ENCODE results near the gene FOXF1. TPM values are rescaled to one million over a fixed set of nuclear protein-coding genes. Genes with fewer than 3 reads are reported as not detected.

FOXF1 gene
- total and polyA plus RNA-seq, 4 donors, result 12.2 to 34.4 (median 19.1) TPM

DNA sequence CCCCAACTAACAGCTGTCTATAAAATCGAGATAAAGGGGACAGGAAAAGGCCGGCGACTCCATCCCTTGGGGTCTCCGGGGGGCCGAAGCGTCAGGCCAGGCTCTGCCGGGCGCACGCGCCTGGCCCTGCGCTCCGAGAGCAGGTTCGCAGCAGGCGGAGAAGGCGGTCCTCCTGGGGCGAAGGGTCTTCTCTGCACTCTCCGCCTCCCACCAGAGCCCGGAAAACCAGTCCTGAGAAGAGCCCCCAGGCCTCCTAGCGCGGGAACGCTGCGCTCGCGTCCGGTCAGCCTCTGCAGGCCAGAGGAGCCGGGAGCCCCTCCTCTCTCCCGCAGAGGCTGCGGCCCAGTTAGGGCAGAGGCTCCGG, 5.1 kb downstream of the FOXF1 start:
- Histone ChIP-seq H3K4me3 (peak overlapping the region; percentile 58), H3K27me3 (ENCODE audit: control insufficient read depth in 3 of 3, insufficient read depth in 3 of 3, low read length in 2 of 3) (peaks cover 3 to 43% (median 4%) of the 10 kb centered on the region in 3 donors), H3K27ac (ENCODE audit: low read depth in 1 of 2, low read length in 1 of 2) (peak overlapping the region in 1 of 2 donors; percentile 85), H3K9ac (ENCODE audit: insufficient read depth in 1 of 2, low read length in 2 of 2) (peak overlapping the region in 1 of 2 donors; percentile 87), H3K36me3 (ENCODE audit: control insufficient read depth in 4 of 4, insufficient read depth in 4 of 4, low read length in 4 of 4) (peaks cover 0 to 45% (median 1%) of the 10 kb centered on the region in 4 donors), H3K9me3 (ENCODE audit: control insufficient read depth in 4 of 4, insufficient read depth in 3 of 4, low read length in 3 of 4) (peaks cover 0 to 2% (median 0%) of the 10 kb centered on the region in 4 donors), H3K4me1 (ENCODE audit: control insufficient read depth in 5 of 5, insufficient read depth in 5 of 5, low read length in 5 of 5) (peaks cover 0 to 36% (median 0%) of the 10 kb centered on the region in 5 donors)
- WGBS, 2 donors, result 7 to 22% methylated on average over 27 to 29 of the region's 29 CpGs
- TF ChIP-seq CTCF (IDR thresholded peaks at IDR 0.05; ENCODE audit: control extremely low read depth, extremely low read depth), result no peak
- ATAC-seq (ENCODE audit: insufficient read depth, low FRiP score) (no peak), DNase-seq (peak; percentile 49 to 67 (median 61))

DNA sequence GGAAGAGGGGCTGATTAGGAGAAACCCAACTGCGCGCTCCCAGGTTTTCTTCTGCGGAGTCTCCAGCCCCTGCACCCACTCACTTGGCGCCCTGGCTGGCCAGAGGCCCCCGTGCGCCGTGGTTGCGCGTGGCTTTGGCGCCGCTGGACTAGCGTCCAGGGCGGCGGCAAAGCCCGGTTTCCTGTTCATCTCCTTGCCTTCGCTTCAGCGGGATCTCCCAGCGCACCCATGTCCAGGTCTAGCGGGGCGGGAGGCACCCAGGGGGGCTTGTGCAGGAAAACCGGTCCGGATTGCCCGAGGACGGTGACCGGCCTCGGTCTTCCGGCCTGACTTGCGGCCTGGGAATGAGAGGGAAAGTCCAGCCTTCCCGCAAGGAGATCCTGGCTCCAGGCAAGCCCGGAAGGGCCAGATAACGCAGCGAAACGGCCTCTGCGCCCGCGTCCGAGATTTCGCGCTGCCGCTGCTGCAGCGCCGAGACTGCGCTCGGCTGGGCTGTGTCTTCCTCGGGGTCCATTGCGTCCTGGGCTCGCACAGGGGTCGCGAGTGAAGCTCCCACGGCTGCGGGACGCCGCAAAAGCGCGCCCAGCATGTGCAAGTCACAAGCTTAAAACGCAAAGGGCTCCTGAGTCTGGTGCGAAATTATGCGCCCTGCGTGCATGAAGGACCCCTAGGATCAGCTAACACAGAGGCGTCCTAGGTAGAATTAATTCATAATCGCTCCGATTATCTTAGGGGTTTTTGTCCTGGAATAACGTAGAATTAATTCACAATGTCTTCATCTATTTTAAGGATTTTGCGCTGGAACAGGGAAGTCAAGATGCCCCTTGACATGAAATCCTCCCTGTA, 5.7 kb downstream of the FOXF1 start:
- Histone ChIP-seq H3K27me3 (ENCODE audit: control insufficient read depth in 3 of 3, insufficient read depth in 3 of 3, low read length in 2 of 3) (peaks cover 4 to 43% (median 4%) of the 10 kb centered on the region in 3 donors), H3K36me3 (ENCODE audit: control insufficient read depth in 4 of 4, insufficient read depth in 4 of 4, low read length in 4 of 4) (peaks cover 0 to 40% (median 1%) of the 10 kb centered on the region in 4 donors), H3K27ac (ENCODE audit: low read depth in 1 of 2, low read length in 1 of 2) (peak overlapping the region in 1 of 2 donors; percentile 85), H3K4me1 (ENCODE audit: control insufficient read depth in 5 of 5, insufficient read depth in 5 of 5, low read length in 5 of 5) (peaks cover 0 to 39% (median 0%) of the 10 kb centered on the region in 5 donors), H3K9ac (ENCODE audit: insufficient read depth in 1 of 2, low read length in 2 of 2) (no peak overlapping the region), H3K4me3 (peak overlapping the region; percentile 58), H3K9me3 (ENCODE audit: control insufficient read depth in 4 of 4, insufficient read depth in 3 of 4, low read length in 3 of 4) (peaks cover 0 to under 1% (median 0%) of the 10 kb centered on the region in 4 donors)
- DNase-seq (peak; percentile 46 to 63 (median 62)), ATAC-seq (ENCODE audit: insufficient read depth, low FRiP score) (no peak)
- 9 to 16% methylated on average over 64 of the region's 64 CpGs for whole genome bisulfite sequencing, 2 donors
- TF ChIP-seq CTCF (IDR thresholded peaks at IDR 0.05; ENCODE audit: control extremely low read depth, extremely low read depth), result no peak

DNA sequence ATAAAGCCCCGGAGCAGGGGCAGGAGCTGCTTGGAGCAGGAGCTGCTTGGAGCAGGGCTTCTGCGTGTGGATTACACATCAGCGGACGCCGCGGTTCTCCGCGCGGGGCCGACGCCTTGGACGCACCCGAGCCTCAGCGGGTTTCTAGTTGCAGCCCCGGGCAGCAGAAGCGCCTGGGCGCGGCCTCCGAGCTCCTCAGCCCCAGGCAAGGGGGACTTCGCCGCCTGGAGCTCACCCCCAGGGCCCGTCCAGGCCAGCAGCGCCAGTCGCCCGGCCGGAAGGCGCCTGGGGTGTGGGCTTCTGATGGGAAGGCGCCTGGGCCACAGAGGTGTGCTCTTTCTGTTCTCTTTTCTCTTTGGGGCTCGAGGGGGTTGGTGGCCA, 6.3 kb downstream of the FOXF1 start:
- H3K27me3 ChIP-seq (ENCODE audit: control insufficient read depth in 3 of 3, insufficient read depth in 3 of 3, low read length in 2 of 3), result peaks cover 4 to 41% (median 6%) of the 10 kb centered on the region in 3 donors
- DNase-seq (peak in 2 of 3 donors; percentile 59 to 76), ATAC-seq (ENCODE audit: insufficient read depth, low FRiP score) (no peak)
- H3K27ac ChIP-seq (ENCODE audit: low read depth in 1 of 2, low read length in 1 of 2), result peak overlapping the region in 1 of 2 donors; percentile 75
- H3K9me3 ChIP-seq (ENCODE audit: control insufficient read depth in 4 of 4, insufficient read depth in 3 of 4, low read length in 3 of 4), result no peaks in the 10 kb centered on the region
- 12 to 15% methylated on average over 29 of the region's 29 CpGs for WGBS, 2 donors
- no peak overlapping the region for H3K4me3 ChIP-seq
- TF ChIP-seq CTCF (IDR thresholded peaks at IDR 0.05; ENCODE audit: control extremely low read depth, extremely low read depth), result no peak
- peaks cover 0 to 34% (median 1%) of the 10 kb centered on the region in 4 donors for H3K36me3 ChIP-seq (ENCODE audit: control insufficient read depth in 4 of 4, insufficient read depth in 4 of 4, low read length in 4 of 4)
- H3K4me1 ChIP-seq (ENCODE audit: control insufficient read depth in 5 of 5, insufficient read depth in 5 of 5, low read length in 5 of 5), result peaks cover 0 to 39% (median 0%) of the 10 kb centered on the region in 5 donors
- H3K9ac ChIP-seq (ENCODE audit: insufficient read depth in 1 of 2, low read length in 2 of 2), result no peak overlapping the region

All from lung (tissue), 12 donors.